NT2/D1 (cell line): ENCODE measurements around the gene BOD1L1.

Source experiments
- SUZ12 ChIP-seq: IDR thresholded peaks from 2 replicates; pipeline ENCODE4 v1.6.1; 2011; ENCODE audit not compliant: insufficient read length, insufficient read depth; ENCODE audit errors: extremely low read depth
- YY1 ChIP-seq: IDR thresholded peaks from 2 replicates; pipeline ENCODE4 v1.6.1; 2011; ENCODE audit not compliant: insufficient read length, insufficient read depth

- no peak for TF ChIP-seq YY1
- no peak for TF ChIP-seq SUZ12
Observed at GRCh38 chr4:13584481-13584880, 43.0 kb downstream of the BOD1L1 start.
